ENCODE data around the gene SLC9B1.

The SLC9B1 gene

DNA sequence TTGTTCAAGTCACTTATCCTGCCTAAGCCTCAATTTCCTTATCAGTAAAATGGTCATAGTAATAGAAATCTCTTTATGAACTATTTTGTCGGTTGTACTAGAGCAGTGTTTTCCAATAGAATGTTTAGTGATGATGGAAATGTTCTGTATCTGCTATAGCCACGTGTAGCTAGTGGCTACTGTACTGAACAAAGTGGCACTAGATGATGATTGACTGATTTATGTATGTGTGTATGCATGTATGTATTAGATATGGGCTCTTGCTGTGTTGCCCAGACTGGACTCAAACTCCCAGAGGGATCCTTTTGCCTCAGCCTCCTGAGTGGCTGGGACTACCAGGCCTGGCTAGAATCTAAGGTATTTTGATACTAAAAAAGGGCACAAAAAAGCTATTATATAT is 24.7 kb upstream of the SLC9B1 start:
- Histone ChIP-seq H3K9me3 (ENCODE audit: control insufficient read depth in 1 of 2, low read length in 2 of 2) (no peaks in the 10 kb centered on the region), H3K4me3 (ENCODE audit: low read depth in 1 of 2, low read length in 2 of 2) (no peak overlapping the region), H3K9ac (ENCODE audit: low read depth in 1 of 2, low read length in 2 of 2) (no peak overlapping the region), H3K4me1 (ENCODE audit: control insufficient read depth in 1 of 2, insufficient read depth in 2 of 2, low read length in 2 of 2) (peaks cover 0 to 4% of the 10 kb centered on the region in 2 donors), H3K27ac (ENCODE audit: low read depth, low read length) (no peak overlapping the region), H3K36me3 (ENCODE audit: control insufficient read depth in 1 of 2, insufficient read depth in 2 of 2, low read length in 2 of 2) (peaks cover 0 to 4% of the 10 kb centered on the region in 2 donors), H3K27me3 (ENCODE audit: control insufficient read depth in 1 of 2, insufficient read depth in 2 of 2, low read length in 2 of 2) (no peaks in the 10 kb centered on the region)

DNA sequence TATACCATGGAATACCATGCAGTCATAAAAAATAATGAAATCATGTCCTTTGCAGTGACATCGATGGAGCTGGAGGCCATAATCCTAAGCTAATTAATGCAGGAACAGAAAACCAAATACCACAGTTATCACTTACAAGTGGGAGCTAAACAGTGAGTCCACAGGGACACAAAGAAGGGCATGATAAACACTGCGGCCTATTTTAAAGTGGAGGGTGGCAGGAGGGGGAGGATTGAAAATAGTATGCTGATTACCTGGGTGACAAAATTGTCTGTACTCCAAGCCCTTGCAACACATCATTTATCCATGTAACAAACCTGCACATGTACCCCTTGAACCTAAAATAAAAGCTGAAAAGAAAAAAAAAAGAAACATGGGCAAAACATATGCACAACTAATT is 16.7 kb upstream of the SLC9B1 start:
- Histone ChIP-seq H3K27ac (ENCODE audit: low read depth, low read length) (no peak overlapping the region), H3K27me3 (ENCODE audit: control insufficient read depth in 1 of 2, insufficient read depth in 2 of 2, low read length in 2 of 2) (no peaks in the 10 kb centered on the region), H3K4me1 (ENCODE audit: control insufficient read depth in 1 of 2, insufficient read depth in 2 of 2, low read length in 2 of 2) (no peaks in the 10 kb centered on the region), H3K9me3 (ENCODE audit: control insufficient read depth in 1 of 2, low read length in 2 of 2) (no peaks in the 10 kb centered on the region), H3K9ac (ENCODE audit: low read depth in 1 of 2, low read length in 2 of 2) (no peak overlapping the region), H3K4me3 (ENCODE audit: low read depth in 1 of 2, low read length in 2 of 2) (no peak overlapping the region), H3K36me3 (ENCODE audit: control insufficient read depth in 1 of 2, insufficient read depth in 2 of 2, low read length in 2 of 2) (no peaks in the 10 kb centered on the region)

DNA sequence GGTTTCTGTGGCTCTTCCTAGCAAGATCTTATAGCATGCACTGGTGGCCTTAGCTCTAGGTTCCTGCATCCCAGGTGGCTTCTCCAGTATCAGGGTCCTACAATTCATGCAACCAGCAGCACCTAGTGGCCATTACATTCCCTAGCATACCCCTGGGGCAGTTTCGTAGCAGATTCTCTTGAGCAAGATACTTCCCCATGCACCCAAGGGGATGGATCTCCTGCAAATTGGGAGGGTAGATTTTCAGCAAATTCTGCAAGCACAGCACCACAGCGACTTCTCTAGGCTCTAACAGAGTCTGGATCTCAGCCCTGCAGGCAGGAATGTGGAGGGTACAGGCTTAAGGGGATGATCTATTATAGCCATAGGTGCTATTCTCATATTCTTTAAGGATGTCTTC is 13.1 kb upstream of the SLC9B1 start:
- Histone ChIP-seq H3K36me3 (ENCODE audit: control insufficient read depth in 1 of 2, insufficient read depth in 2 of 2, low read length in 2 of 2) (no peaks in the 10 kb centered on the region), H3K4me3 (ENCODE audit: low read depth in 1 of 2, low read length in 2 of 2) (no peak overlapping the region), H3K4me1 (ENCODE audit: control insufficient read depth in 1 of 2, insufficient read depth in 2 of 2, low read length in 2 of 2) (no peaks in the 10 kb centered on the region), H3K27me3 (ENCODE audit: control insufficient read depth in 1 of 2, insufficient read depth in 2 of 2, low read length in 2 of 2) (no peaks in the 10 kb centered on the region), H3K27ac (ENCODE audit: low read depth, low read length) (no peak overlapping the region), H3K9me3 (ENCODE audit: control insufficient read depth in 1 of 2, low read length in 2 of 2) (no peaks in the 10 kb centered on the region), H3K9ac (ENCODE audit: low read depth in 1 of 2, low read length in 2 of 2) (no peak overlapping the region)

DNA sequence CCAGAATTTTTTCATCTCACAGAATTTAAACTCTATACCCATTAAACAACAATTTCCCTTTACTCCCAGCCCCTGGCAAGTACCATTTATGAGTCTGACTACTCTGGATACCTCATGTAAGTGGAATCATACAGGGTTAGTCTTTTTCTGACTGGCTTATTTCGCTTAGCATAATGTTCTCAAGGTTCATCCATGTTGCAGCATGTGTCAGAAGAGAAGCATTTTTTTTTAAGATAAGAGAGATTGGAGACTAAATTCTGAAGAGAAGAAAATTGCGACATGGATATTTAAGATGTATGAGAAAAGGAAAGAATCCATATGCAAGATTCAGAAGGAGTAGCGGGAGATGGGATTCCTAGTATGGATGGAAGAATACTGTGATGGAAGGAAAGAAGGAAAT is 11.3 kb upstream of the SLC9B1 start:
- no peak overlapping the region for H3K4me3 ChIP-seq (ENCODE audit: low read depth in 1 of 2, low read length in 2 of 2)
- H3K4me1 ChIP-seq (ENCODE audit: control insufficient read depth in 1 of 2, insufficient read depth in 2 of 2, low read length in 2 of 2): no peaks in the 10 kb centered on the region
- no peaks in the 10 kb centered on the region for H3K36me3 ChIP-seq (ENCODE audit: control insufficient read depth in 1 of 2, insufficient read depth in 2 of 2, low read length in 2 of 2)
- no peaks in the 10 kb centered on the region for H3K9me3 ChIP-seq (ENCODE audit: control insufficient read depth in 1 of 2, low read length in 2 of 2)
- H3K9ac ChIP-seq (ENCODE audit: low read depth in 1 of 2, low read length in 2 of 2): no peak overlapping the region
- no peaks in the 10 kb centered on the region for H3K27me3 ChIP-seq (ENCODE audit: control insufficient read depth in 1 of 2, insufficient read depth in 2 of 2, low read length in 2 of 2)
- H3K27ac ChIP-seq (ENCODE audit: low read depth, low read length): no peak overlapping the region

DNA sequence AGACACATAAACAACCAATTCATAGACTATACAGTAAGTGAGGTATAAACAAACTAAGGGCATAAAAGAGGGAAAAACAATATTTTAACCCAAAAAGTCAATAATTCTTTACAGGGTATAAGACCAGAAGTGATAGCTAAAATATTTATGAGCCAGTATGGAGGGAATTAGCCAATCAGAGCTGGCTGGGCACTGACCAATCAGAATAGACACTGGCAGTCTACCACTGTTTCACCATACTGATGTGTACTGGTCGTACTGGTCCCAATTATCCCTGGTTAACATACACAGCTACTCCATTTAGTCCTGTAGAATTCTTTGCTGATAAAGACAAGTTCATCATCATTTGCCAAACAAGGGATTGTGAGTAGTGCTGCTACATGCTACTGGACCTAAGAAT is 9.8 kb upstream of the SLC9B1 start:
- Histone ChIP-seq H3K4me3 (ENCODE audit: low read depth in 1 of 2, low read length in 2 of 2) (no peak overlapping the region), H3K4me1 (ENCODE audit: control insufficient read depth in 1 of 2, insufficient read depth in 2 of 2, low read length in 2 of 2) (peaks cover 0 to 8% of the 10 kb centered on the region in 2 donors), H3K9ac (ENCODE audit: low read depth in 1 of 2, low read length in 2 of 2) (no peak overlapping the region), H3K27ac (ENCODE audit: low read depth, low read length) (no peak overlapping the region), H3K9me3 (ENCODE audit: control insufficient read depth in 1 of 2, low read length in 2 of 2) (no peaks in the 10 kb centered on the region), H3K27me3 (ENCODE audit: control insufficient read depth in 1 of 2, insufficient read depth in 2 of 2, low read length in 2 of 2) (no peaks in the 10 kb centered on the region), H3K36me3 (ENCODE audit: control insufficient read depth in 1 of 2, insufficient read depth in 2 of 2, low read length in 2 of 2) (no peaks in the 10 kb centered on the region)

DNA sequence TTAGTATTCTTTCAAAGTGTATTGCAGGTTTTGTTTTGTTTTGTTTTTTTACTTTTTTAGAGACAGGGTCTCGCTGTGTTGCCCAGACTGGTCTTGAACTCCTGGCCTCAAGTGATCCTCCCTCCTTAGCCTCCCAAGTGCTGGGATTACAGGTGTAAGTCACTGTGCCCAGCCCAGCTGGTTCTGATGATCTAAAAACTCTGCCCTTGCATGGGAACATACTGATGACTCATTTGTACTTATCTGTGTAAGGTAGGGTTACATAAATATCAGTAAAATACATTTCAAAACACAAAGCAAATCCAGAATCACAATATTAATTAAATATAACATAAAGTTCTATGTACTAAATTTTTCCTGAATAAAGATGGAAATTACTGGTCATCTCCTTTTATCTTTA is 7.4 kb upstream of the SLC9B1 start:
- Histone ChIP-seq H3K9me3 (ENCODE audit: control insufficient read depth in 1 of 2, low read length in 2 of 2) (no peaks in the 10 kb centered on the region), H3K4me3 (ENCODE audit: low read depth in 1 of 2, low read length in 2 of 2) (no peak overlapping the region), H3K27me3 (ENCODE audit: control insufficient read depth in 1 of 2, insufficient read depth in 2 of 2, low read length in 2 of 2) (no peaks in the 10 kb centered on the region), H3K4me1 (ENCODE audit: control insufficient read depth in 1 of 2, insufficient read depth in 2 of 2, low read length in 2 of 2) (peaks cover 0 to 8% of the 10 kb centered on the region in 2 donors), H3K9ac (ENCODE audit: low read depth in 1 of 2, low read length in 2 of 2) (no peak overlapping the region), H3K27ac (ENCODE audit: low read depth, low read length) (no peak overlapping the region), H3K36me3 (ENCODE audit: control insufficient read depth in 1 of 2, insufficient read depth in 2 of 2, low read length in 2 of 2) (no peaks in the 10 kb centered on the region)

DNA sequence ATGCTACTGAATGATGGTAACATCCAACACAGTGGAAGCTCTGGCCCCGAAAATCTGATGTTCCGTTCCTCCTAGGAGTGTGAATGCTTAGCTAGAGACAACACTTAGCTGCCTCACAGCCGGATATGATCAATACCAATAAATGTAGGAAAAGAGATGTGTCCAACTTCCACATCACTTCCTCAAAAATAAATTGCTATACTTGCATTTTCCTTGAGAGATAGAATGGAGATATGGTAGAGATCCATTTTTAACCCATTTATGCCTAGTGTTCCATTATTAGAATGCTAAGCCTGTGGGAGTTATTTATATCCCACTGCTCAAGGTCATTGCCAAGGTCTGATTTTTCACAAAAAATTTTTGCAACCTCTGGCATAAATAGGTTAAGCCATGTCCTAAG is 5.5 kb upstream of the SLC9B1 start:
- no peaks in the 10 kb centered on the region for H3K9me3 ChIP-seq (ENCODE audit: control insufficient read depth in 1 of 2, low read length in 2 of 2)
- no peaks in the 10 kb centered on the region for H3K36me3 ChIP-seq (ENCODE audit: control insufficient read depth in 1 of 2, insufficient read depth in 2 of 2, low read length in 2 of 2)
- H3K9ac ChIP-seq (ENCODE audit: low read depth in 1 of 2, low read length in 2 of 2): no peak overlapping the region
- H3K27ac ChIP-seq (ENCODE audit: low read depth, low read length): no peak overlapping the region
- peaks cover 0 to 8% of the 10 kb centered on the region in 2 donors for H3K4me1 ChIP-seq (ENCODE audit: control insufficient read depth in 1 of 2, insufficient read depth in 2 of 2, low read length in 2 of 2)
- no peaks in the 10 kb centered on the region for H3K27me3 ChIP-seq (ENCODE audit: control insufficient read depth in 1 of 2, insufficient read depth in 2 of 2, low read length in 2 of 2)
- H3K4me3 ChIP-seq (ENCODE audit: low read depth in 1 of 2, low read length in 2 of 2): no peak overlapping the region

DNA sequence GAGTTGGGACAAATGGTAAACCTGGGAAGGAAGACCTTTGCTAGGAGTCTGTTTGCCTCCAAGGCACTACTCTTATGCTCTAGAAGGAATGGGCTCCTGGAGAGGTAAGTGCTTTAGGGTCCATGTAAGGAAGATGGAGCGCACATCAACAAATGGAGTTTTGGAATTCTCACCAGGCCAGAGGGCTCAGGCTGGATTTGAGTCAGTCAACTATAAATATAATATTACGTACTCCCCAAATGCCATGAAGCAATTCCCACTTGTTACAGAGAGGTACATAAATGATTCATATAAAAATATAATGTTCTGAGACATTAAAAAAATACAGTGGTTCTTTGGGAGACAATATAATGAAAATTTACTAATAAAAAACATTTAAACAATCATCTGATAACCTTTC is 1.6 kb upstream of the SLC9B1 start:
- Histone ChIP-seq H3K27me3 (ENCODE audit: control insufficient read depth in 1 of 2, insufficient read depth in 2 of 2, low read length in 2 of 2) (no peaks in the 10 kb centered on the region), H3K9me3 (ENCODE audit: control insufficient read depth in 1 of 2, low read length in 2 of 2) (no peaks in the 10 kb centered on the region), H3K4me3 (ENCODE audit: low read depth in 1 of 2, low read length in 2 of 2) (no peak overlapping the region), H3K9ac (ENCODE audit: low read depth in 1 of 2, low read length in 2 of 2) (no peak overlapping the region), H3K4me1 (ENCODE audit: control insufficient read depth in 1 of 2, insufficient read depth in 2 of 2, low read length in 2 of 2) (peaks cover 6 to 18% of the 10 kb centered on the region in 2 donors), H3K36me3 (ENCODE audit: control insufficient read depth in 1 of 2, insufficient read depth in 2 of 2, low read length in 2 of 2) (no peaks in the 10 kb centered on the region), H3K27ac (ENCODE audit: low read depth, low read length) (no peak overlapping the region)

DNA sequence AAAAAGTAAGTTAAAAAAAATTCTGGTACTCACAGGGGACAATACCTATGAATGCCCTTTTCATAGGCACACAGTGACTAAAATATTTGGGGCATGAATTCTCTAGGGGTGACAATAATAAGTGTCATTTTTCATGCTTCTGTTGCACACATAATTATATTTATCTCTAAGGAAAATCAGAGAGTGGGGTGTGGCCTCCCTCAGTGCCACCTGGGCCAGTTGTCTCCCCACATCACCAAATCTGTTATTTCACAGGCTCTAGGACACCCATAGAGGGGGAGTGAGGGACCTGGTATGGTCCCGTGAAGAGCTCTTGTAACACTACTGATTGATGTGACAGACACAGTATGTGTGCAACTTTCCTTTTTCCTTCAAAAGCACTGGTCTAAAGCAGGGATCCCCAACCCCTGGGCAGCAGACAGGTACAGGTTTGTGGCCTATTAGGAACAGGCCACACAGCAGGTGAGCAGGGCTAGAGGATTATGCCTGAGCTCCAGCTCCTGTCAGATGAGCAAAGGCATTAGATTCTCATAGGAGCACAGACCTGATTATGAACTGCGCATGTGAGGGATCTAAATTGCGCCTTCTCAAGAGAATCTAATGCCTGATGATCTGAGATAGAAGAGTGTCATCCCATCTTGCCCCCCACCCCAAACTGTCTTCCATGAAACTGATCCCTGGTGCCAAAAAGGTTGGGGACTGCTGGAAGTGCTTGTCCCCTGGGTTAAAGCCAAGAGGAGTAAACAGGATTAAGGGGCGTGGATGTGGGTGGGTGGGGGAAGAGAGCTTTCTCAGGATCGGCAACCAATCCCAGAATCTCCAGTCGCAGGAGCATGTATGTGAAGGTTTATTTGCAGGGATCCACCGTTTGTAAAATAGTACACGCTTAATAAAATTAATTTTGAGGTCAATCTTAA is 856 bp downstream of the SLC9B1 start:
- Histone ChIP-seq H3K4me3 (ENCODE audit: low read depth in 1 of 2, low read length in 2 of 2) (peak overlapping the region; percentile 81 to 82), H3K36me3 (ENCODE audit: control insufficient read depth in 1 of 2, insufficient read depth in 2 of 2, low read length in 2 of 2) (no peaks in the 10 kb centered on the region), H3K27ac (ENCODE audit: low read depth, low read length) (peak overlapping the region; percentile 87), H3K9ac (ENCODE audit: low read depth in 1 of 2, low read length in 2 of 2) (peak overlapping the region; percentile 87 to 93), H3K4me1 (ENCODE audit: control insufficient read depth in 1 of 2, insufficient read depth in 2 of 2, low read length in 2 of 2) (peaks cover 6 to 10% of the 10 kb centered on the region in 2 donors), H3K27me3 (ENCODE audit: control insufficient read depth in 1 of 2, insufficient read depth in 2 of 2, low read length in 2 of 2) (no peaks in the 10 kb centered on the region), H3K9me3 (ENCODE audit: control insufficient read depth in 1 of 2, low read length in 2 of 2) (no peaks in the 10 kb centered on the region)

DNA sequence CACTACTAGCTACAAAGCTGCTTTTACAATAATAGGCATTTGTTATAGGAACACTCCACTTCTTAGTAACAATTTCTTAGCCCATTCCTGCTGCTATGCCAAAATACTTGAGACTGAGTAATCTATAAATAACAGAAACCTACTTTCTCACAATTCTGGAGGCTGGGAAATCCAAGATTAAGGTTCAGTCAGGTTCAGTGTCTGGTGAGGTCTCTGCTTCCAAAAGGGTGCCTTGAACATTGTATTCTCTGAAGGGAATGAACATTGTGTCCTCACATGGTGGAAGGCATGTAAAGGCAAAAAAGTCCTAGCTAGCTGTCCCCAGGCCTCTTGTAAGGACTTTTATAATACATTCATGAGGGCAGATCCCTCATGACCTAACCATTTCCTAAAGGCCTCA is 7.0 kb downstream of the SLC9B1 start:
- Histone ChIP-seq H3K9me3 (ENCODE audit: control insufficient read depth in 1 of 2, low read length in 2 of 2) (no peaks in the 10 kb centered on the region), H3K9ac (ENCODE audit: low read depth in 1 of 2, low read length in 2 of 2) (no peak overlapping the region), H3K27ac (ENCODE audit: low read depth, low read length) (peak overlapping the region; percentile 71)

More for the DNA sequence above, 7.0 kb downstream of the SLC9B1 start:
- Histone ChIP-seq H3K36me3 (ENCODE audit: control insufficient read depth in 1 of 2, insufficient read depth in 2 of 2, low read length in 2 of 2) (no peaks in the 10 kb centered on the region), H3K4me3 (ENCODE audit: low read depth in 1 of 2, low read length in 2 of 2) (no peak overlapping the region), H3K4me1 (ENCODE audit: control insufficient read depth in 1 of 2, insufficient read depth in 2 of 2, low read length in 2 of 2) (peaks cover 20 to 25% of the 10 kb centered on the region in 2 donors), H3K27me3 (ENCODE audit: control insufficient read depth in 1 of 2, insufficient read depth in 2 of 2, low read length in 2 of 2) (no peaks in the 10 kb centered on the region)
